PC-3 (cell line): Measurements from ENCODE around the gene LAMA5. TPM values are rescaled to one million over a fixed set of nuclear protein-coding genes. Genes with fewer than 3 reads are reported as not detected.

Experiments
- ATAC-seq: fragments of 200-7000 bp; cut with Tn5 transposase; 2 replicates; pipeline ENCODE4 v1.9.1; 2020; ENCODE audit warnings: mild to moderate bottlenecking, moderate library complexity
- BruUV-seq: library from RNA; stranded (reverse); fragments of 400-500 nt; replicated peaks from 2 replicates; lab custom pipeline; 2021; lab: Mats Ljungman, UMichigan
- CTCF ChIA-PET: fragments of 300-600 bp; sonication (Branson Sonifier 250); formaldehyde crosslinking; loops from one replicate; lab custom pipeline; 2022; ENCODE audit warnings: antibody characterized with exemption; lab: Charles Lee
- POLR2A ChIA-PET: fragments of 300-600 bp; sonication (Branson Sonifier 250); formaldehyde crosslinking; loops from one replicate; lab custom pipeline; 2022; ENCODE audit warnings: antibody characterized with exemption; ENCODE audit not compliant: unreplicated experiment; lab: Charles Lee
- DNase-seq: peaks from one replicate; pipeline ENCODE4 v3.0.0-alpha.2; 2015
- H2AFZ ChIP-seq: fragments of 300-600 bp; sonication (generic); 2 replicates; pipeline ENCODE4 v1.6.0; 2016; ENCODE audit warnings: antibody characterized with exemption, low read length
- H3F3A ChIP-seq: fragments of 300-600 bp; sonication (generic); one replicate; pipeline ENCODE4 v1.6.0; 2017; ENCODE audit warnings: antibody characterized with exemption, low read length, control low read depth, mild to moderate bottlenecking; ENCODE audit not compliant: unreplicated experiment
- H3K27ac ChIP-seq: fragments of 300-600 bp; sonication (generic); 2 replicates; pipeline ENCODE4 v1.5.1; 2016; ENCODE audit warnings: mild to moderate bottlenecking, low read length
- H3K27me3 ChIP-seq: fragments of 300-600 bp; sonication (generic); 2 replicates; pipeline ENCODE4 v1.6.1; 2016; ENCODE audit warnings: low read length, mixed read lengths
- H3K36me3 ChIP-seq: fragments of 300-600 bp; sonication (generic); 2 replicates; pipeline ENCODE4 v1.6.1; 2016; ENCODE audit warnings: low read depth, mixed run types, low read length, mixed read lengths
- H3K4me1 ChIP-seq: fragments of 300-600 bp; sonication (generic); 2 replicates; pipeline ENCODE4 v1.5.1; 2016; ENCODE audit warnings: low read length; ENCODE audit not compliant: insufficient read depth
- H3K4me2 ChIP-seq: fragments of 300-600 bp; sonication (generic); 2 replicates; pipeline ENCODE4 v1.6.0; 2016; ENCODE audit warnings: low read length
- H3K4me3 ChIP-seq: fragments of 300-600 bp; sonication (generic); 2 replicates; pipeline ENCODE4 v1.5.1; 2016; ENCODE audit warnings: mild to moderate bottlenecking, low read length, mixed read lengths
- H3K79me2 ChIP-seq: fragments of 300-600 bp; sonication (generic); 2 replicates; pipeline ENCODE4 v1.6.1; 2017; ENCODE audit warnings: low read length, mixed read lengths
- H3K9ac ChIP-seq: fragments of 300-600 bp; sonication (generic); 2 replicates; pipeline ENCODE4 v1.6.0; 2016; ENCODE audit warnings: mild to moderate bottlenecking, low read length
- H3K9me2 ChIP-seq: fragments of 300-600 bp; sonication (generic); replicated peaks from 2 replicates; pipeline ENCODE4 v1.6.1; 2016; ENCODE audit warnings: mixed run types, low read length, mixed read lengths
- H3K9me3 ChIP-seq: fragments of 300-600 bp; sonication (generic); 2 replicates; pipeline ENCODE4 v1.6.1; 2016; ENCODE audit warnings: low read length, mixed read lengths
- H4K20me1 ChIP-seq: fragments of 300-600 bp; sonication (generic); 2 replicates; pipeline ENCODE4 v1.6.1; 2016; ENCODE audit warnings: low read length, mixed read lengths
- CTCF ChIP-seq: fragments of 300-600 bp; sonication (generic); conservative IDR thresholded peaks from 2 replicates; pipeline ENCODE4 v1.5.1; 2017; ENCODE audit warnings: antibody characterized with exemption, low read depth, mild to moderate bottlenecking, low read length
- EZH2 ChIP-seq: fragments of 300-600 bp; sonication (generic); IDR thresholded peaks from one replicate; pipeline ENCODE4 v1.6.1; 2017; ENCODE audit warnings: antibody characterized with exemption, mild to moderate bottlenecking, low read length; ENCODE audit not compliant: unreplicated experiment
- EZH2phosphoT487 ChIP-seq: fragments of 300-600 bp; sonication (generic); IDR thresholded peaks from 2 replicates; pipeline ENCODE4 v1.6.1; 2018; ENCODE audit warnings: mild to moderate bottlenecking, antibody characterized with exemption, low read length, borderline replicate concordance
- intact Hi-C: fragments of 100-400 bp; cut with micrococcal nuclease; formaldehyde crosslinking; loops from 2 replicates; pipeline ENCODE4 v1.9.0; 2023
- total RNA-seq: library from RNA; depleted of rRNA; stranded (reverse); fragments of >200 nt; gene quantifications from 2 replicates; pipeline ENCODE4 v1.2.3, GENCODE V29; 2014

The LAMA5 gene
- total RNA-seq, 1 experiment from 2014 or later: 196 TPM

GRCh38 chr20:62291251-62292066, 75.7 kb downstream of the LAMA5 start:
- H3K36me3 ChIP-seq: peaks cover 12% of the 10 kb centered on the region; the same call in 1 of the 2 replicates
- POLR2A ChIA-PET: no interaction called here
- no peaks in the 10 kb centered on the region for H3K9me3 ChIP-seq
- H3K9ac ChIP-seq: no peak overlapping the region
- H3F3A ChIP-seq: no peaks in the 10 kb centered on the region
- no peak overlapping the region for H2AFZ ChIP-seq
- H3K4me2 ChIP-seq: no peak overlapping the region
- H3K9me2 ChIP-seq: no peaks in the 10 kb centered on the region
- H3K4me1 ChIP-seq: no peaks in the 10 kb centered on the region
- ATAC-seq: no peak
- no peak overlapping the region for H3K27ac ChIP-seq
- BruUV-seq: no TSS peak
- TF ChIP-seq EZH2phosphoT487 (no peak), CTCF (no peak), EZH2 (no peak)
- H4K20me1 ChIP-seq: no peaks in the 10 kb centered on the region
- CTCF ChIA-PET: no interaction called here
- H3K79me2 ChIP-seq: no peaks in the 10 kb centered on the region
- intact Hi-C loops: no loop called here
- no peak for DNase-seq
- no peaks in the 10 kb centered on the region for H3K27me3 ChIP-seq
- H3K4me3 ChIP-seq: no peak overlapping the region

GRCh38 chr20:62289898-62290297, 77.2 kb downstream of the LAMA5 start:
- CTCF ChIA-PET: no interaction called here

More at GRCh38 chr20:62289898-62290297, 77.2 kb downstream of the LAMA5 start:
- Histone ChIP-seq H3K79me2 (no peaks in the 10 kb centered on the region), H3K4me3 (no peak overlapping the region), H3K9me3 (no peaks in the 10 kb centered on the region), H3K9me2 (no peaks in the 10 kb centered on the region), H3K9ac (no peak overlapping the region), H3K27ac (no peak overlapping the region), H3F3A (no peaks in the 10 kb centered on the region), H4K20me1 (no peaks in the 10 kb centered on the region), H3K4me2 (no peak overlapping the region), H3K36me3 (peaks cover 4% of the 10 kb centered on the region; the same call in 1 of the 2 replicates), H3K4me1 (no peaks in the 10 kb centered on the region), H3K27me3 (no peaks in the 10 kb centered on the region), H2AFZ (no peak overlapping the region)
- TF ChIP-seq CTCF (no peak), EZH2phosphoT487 (no peak)
- intact Hi-C loops: no loop called here
- DNase-seq: no peak
- BruUV-seq: no TSS peak
- POLR2A ChIA-PET: no interaction called here
- no peak for ATAC-seq
